GM12878 (cell line): Measurements from ENCODE around the gene VPS33B. TPM values are rescaled to one million over a fixed set of nuclear protein-coding genes. Genes with fewer than 3 reads are reported as not detected.

Source experiments
- ATAC-seq: fragments of 200-7000 bp; cut with Tn5 transposase; 3 replicates; pipeline ENCODE4 v1.9.1; 2020; ENCODE audit warnings: mild to moderate bottlenecking, moderate library complexity
- BruUV-seq: library from RNA; stranded (reverse); fragments of 400-500 nt; replicated peaks from 2 replicates; lab custom pipeline; 2021; lab: Mats Ljungman, UMichigan
- CTCF ChIA-PET: fragments of 300-600 bp; sonication (Branson Sonifier 250); formaldehyde crosslinking; extraction: SDS; loops from one replicate; lab custom pipeline; 2021; ENCODE audit warnings: inconsistent platforms; lab: Yijun Ruan, JAX
- POLR2A ChIA-PET: fragments of 350-600 bp; formaldehyde crosslinking; extraction: SDS; loops from one replicate; lab custom pipeline; 2021; ENCODE audit warnings: inconsistent platforms; lab: Charles Lee
- RAD21 ChIA-PET: fragments of 300-600 bp; sonication (Branson Sonifier 250); formaldehyde crosslinking; loops from one replicate; lab custom pipeline; 2023; ENCODE audit warnings: antibody characterized with exemption; ENCODE audit not compliant: unreplicated experiment; lab: Charles Lee
- SMC1A ChIA-PET: fragments of 300-600 bp; sonication (Branson Sonifier 250); formaldehyde crosslinking; loops from one replicate; lab custom pipeline; 2023; ENCODE audit not compliant: unreplicated experiment, uncharacterized antibody; lab: Charles Lee
- DNase-seq: peaks from one replicate; pipeline ENCODE4 v3.0.0-alpha.2; 2011; ENCODE audit warnings: low read depth, low spot score
- FAIRE-seq: peaks from 3 replicates; lab custom pipeline; 2011; peaks lifted over from hg19 to GRCh38; lab: Jason Lieb, UNC
- H2AFZ ChIP-seq: 2 replicates; pipeline ENCODE4 v1.6.0; 2011; ENCODE audit warnings: low read depth, low read length, control low read depth; ENCODE audit not compliant: control insufficient read depth
- H3K27ac ChIP-seq: 2 replicates; pipeline ENCODE4 v1.5.1; 2011; ENCODE audit warnings: control low read depth; ENCODE audit not compliant: control insufficient read depth, insufficient read depth
- H3K27me3 ChIP-seq, 2 experiments: replicated peaks in 1 of 2; 2 replicates each; pipeline versions ENCODE4 v1.6.0 to v1.6.1; 2011; ENCODE audit warnings: low read length in 1 of 2; ENCODE audit not compliant: control insufficient read depth in 2 of 2, insufficient read depth in 2 of 2
- H3K36me3 ChIP-seq, 2 experiments: 2 replicates each; pipeline ENCODE4 v1.5.1; 2011; ENCODE audit warnings: low read length in 1 of 2; ENCODE audit not compliant: control insufficient read depth in 2 of 2, insufficient read depth in 2 of 2
- H3K4me1 ChIP-seq: 2 replicates; pipeline ENCODE4 v1.6.1; 2011; ENCODE audit warnings: mild to moderate bottlenecking, low read length, moderate library complexity, mixed read lengths; ENCODE audit not compliant: control insufficient read depth, insufficient read depth
- H3K4me2 ChIP-seq: 2 replicates; pipeline ENCODE4 v1.6.0; 2011; ENCODE audit warnings: control low read depth; ENCODE audit not compliant: control insufficient read depth, insufficient read depth
- H3K4me3 ChIP-seq: fragments of 200-600 bp; sonication (generic); 2 replicates; pipeline ENCODE4 v1.5.1; 2016
- H3K79me2 ChIP-seq: 2 replicates; pipeline ENCODE4 v1.6.0; 2011; ENCODE audit warnings: low read length; ENCODE audit not compliant: control insufficient read depth, insufficient read depth
- H3K9ac ChIP-seq: 2 replicates; pipeline ENCODE4 v1.8.0; 2011; ENCODE audit warnings: low read length, control low read depth, mixed read lengths; ENCODE audit not compliant: control insufficient read depth, insufficient read depth
- H3K9me3 ChIP-seq: replicated peaks from 3 replicates; pipeline ENCODE4 v1.5.1; 2011; ENCODE audit warnings: mild to moderate bottlenecking, low read length; ENCODE audit not compliant: control insufficient read depth, insufficient read depth
- H4K20me1 ChIP-seq: 2 replicates; pipeline ENCODE4 v1.6.0; 2011; ENCODE audit not compliant: control insufficient read depth, insufficient read depth
- BHLHE40 ChIP-seq, 2 experiments: fragments of 450-650 bp in 1 of 2; IDR thresholded peaks; 2 replicates each; pipeline ENCODE4 v1.6.1; 2011 to 2017; ENCODE audit warnings: low read depth in 2 of 2, borderline replicate concordance in 1 of 2, improper control_type of control experiment in 1 of 2, low read length in 1 of 2, mild to moderate bottlenecking in 1 of 2
- CHD2 ChIP-seq: IDR thresholded peaks from 2 replicates; pipeline ENCODE4 v1.6.1; 2011; ENCODE audit warnings: low read depth, low read length, improper control_type of control experiment, borderline replicate concordance
- EED ChIP-seq: sonication (generic); IDR thresholded peaks from 2 replicates; pipeline ENCODE4 v1.6.1; 2016; ENCODE audit warnings: antibody characterized with exemption, low read depth
- ELK1 ChIP-seq: IDR thresholded peaks from 2 replicates; pipeline ENCODE4 v1.6.1; 2012; ENCODE audit warnings: low read depth, low read length, improper control_type of control experiment
- LARP7 ChIP-seq: fragments of 450-650 bp; IDR thresholded peaks from 2 replicates; pipeline ENCODE4 v1.6.1; 2017; ENCODE audit warnings: mild to moderate bottlenecking
- NBN ChIP-seq: fragments of 450-650 bp; IDR thresholded peaks from 2 replicates; pipeline ENCODE4 v1.6.1; 2016
- NFYB ChIP-seq: IDR thresholded peaks from 2 replicates; pipeline ENCODE4 v1.6.1; 2011; ENCODE audit warnings: low read depth, mild to moderate bottlenecking, low read length, improper control_type of control experiment, moderate library complexity; ENCODE audit not compliant: insufficient read depth
- PBX3 ChIP-seq: IDR thresholded peaks from 2 replicates; pipeline ENCODE4 v1.6.1; 2011; ENCODE audit warnings: mild to moderate bottlenecking, low read depth, low read length, moderate library complexity; ENCODE audit not compliant: insufficient replicate concordance
- POLR2A ChIP-seq: IDR thresholded peaks from 2 replicates; pipeline ENCODE4 v1.6.1; 2011; ENCODE audit warnings: low read depth, mild to moderate bottlenecking, low read length
- RUNX3 ChIP-seq: IDR thresholded peaks from 2 replicates; pipeline ENCODE4 v1.6.1; 2012; ENCODE audit warnings: low read length, inconsistent platforms
- WRNIP1 ChIP-seq: IDR thresholded peaks from 2 replicates; pipeline ENCODE4 v1.6.1; 2011; ENCODE audit warnings: low read depth, low read length, improper control_type of control experiment, borderline replicate concordance
- YY1 ChIP-seq: IDR thresholded peaks from 2 replicates; pipeline ENCODE4 v1.6.1; 2011; ENCODE audit warnings: low read depth, mild to moderate bottlenecking, low read length
- ZNF274 ChIP-seq: IDR thresholded peaks from one replicate; pipeline ENCODE4 v1.8.0; 2011; ENCODE audit not compliant: insufficient read length, insufficient read depth
- ZZZ3 ChIP-seq: IDR thresholded peaks from 2 replicates; pipeline ENCODE4 v1.6.1; 2011; ENCODE audit warnings: low read depth; ENCODE audit not compliant: control insufficient read depth, insufficient read length
- WGBS: methylation state at CpG from one replicate; pipeline ENCODE4 v1.1.6; 2016; ENCODE audit warnings: low lambda C conversion rate; ENCODE audit not compliant: insufficient replicate concordance, insufficient coverage; ENCODE audit errors: missing lambda C conversion rate; 5-methylcytosine and 5-hydroxymethylcytosine counted together
- in situ Hi-C: fragments of 300-500 bp; cut with MboI; formaldehyde crosslinking; loops from 9 replicates; pipeline ENCODE4 v1.14.3; 2018; ENCODE audit warnings: mixed read lengths
- intact Hi-C: fragments of 100-400 bp; cut with micrococcal nuclease; formaldehyde crosslinking; loops from one replicate; pipeline ENCODE4 v1.14.2; 2022; ENCODE audit not compliant: unreplicated experiment
- polyA plus RNA-seq, 11 experiments: library from polyadenylated mRNA; depleted of rRNA in 4 of 11; unstranded in 6 of 11; stranded (reverse) in 5 of 11; fragments of >200 nt; fragmentation: Nextera tagmentation in 4 of 11; fragmentation: Illumina TruSeq in 1 of 11; extraction: Ambion mirVana in 4 of 11; extraction: Trizol in 1 of 11; gene quantifications; 1 replicate in 1 of 11; 2 replicates in 10 of 11; pipeline versions ENCODE4 v1.2.1 to v1.2.3, GENCODE V29; 2011 to 2016; ENCODE audit warnings: inconsistent platforms in 2 of 11, missing spikeins in 2 of 11, low read depth in 1 of 11
- total RNA-seq, 4 experiments: library from RNA; depleted of rRNA in 3 of 4; stranded (reverse); fragments of >200 nt in 3 of 4; fragmentation: Illumina TruSeq in 1 of 4; extraction: Trizol in 1 of 4; gene quantifications; 2 replicates each; pipeline versions ENCODE4 v1.2.1 to v1.2.3, GENCODE V29; 2013 to 2021
- TF ChIP-seq, protein P1 (sequence below): fragments of 450-650 bp; IDR thresholded peaks from 2 replicates; pipeline ENCODE4 v1.6.1; 2018; ENCODE audit warnings: borderline replicate concordance, mild to moderate bottlenecking; ENCODE audit not compliant: partially characterized antibody

Gene VPS33B
- total and polyA plus RNA-seq, 10 of the 15 experiments (the other 5 are each of a cell fraction or from before 2014, with no cell fraction given) = 11.4 to 21.5 (median 15.2) TPM

DNA sequence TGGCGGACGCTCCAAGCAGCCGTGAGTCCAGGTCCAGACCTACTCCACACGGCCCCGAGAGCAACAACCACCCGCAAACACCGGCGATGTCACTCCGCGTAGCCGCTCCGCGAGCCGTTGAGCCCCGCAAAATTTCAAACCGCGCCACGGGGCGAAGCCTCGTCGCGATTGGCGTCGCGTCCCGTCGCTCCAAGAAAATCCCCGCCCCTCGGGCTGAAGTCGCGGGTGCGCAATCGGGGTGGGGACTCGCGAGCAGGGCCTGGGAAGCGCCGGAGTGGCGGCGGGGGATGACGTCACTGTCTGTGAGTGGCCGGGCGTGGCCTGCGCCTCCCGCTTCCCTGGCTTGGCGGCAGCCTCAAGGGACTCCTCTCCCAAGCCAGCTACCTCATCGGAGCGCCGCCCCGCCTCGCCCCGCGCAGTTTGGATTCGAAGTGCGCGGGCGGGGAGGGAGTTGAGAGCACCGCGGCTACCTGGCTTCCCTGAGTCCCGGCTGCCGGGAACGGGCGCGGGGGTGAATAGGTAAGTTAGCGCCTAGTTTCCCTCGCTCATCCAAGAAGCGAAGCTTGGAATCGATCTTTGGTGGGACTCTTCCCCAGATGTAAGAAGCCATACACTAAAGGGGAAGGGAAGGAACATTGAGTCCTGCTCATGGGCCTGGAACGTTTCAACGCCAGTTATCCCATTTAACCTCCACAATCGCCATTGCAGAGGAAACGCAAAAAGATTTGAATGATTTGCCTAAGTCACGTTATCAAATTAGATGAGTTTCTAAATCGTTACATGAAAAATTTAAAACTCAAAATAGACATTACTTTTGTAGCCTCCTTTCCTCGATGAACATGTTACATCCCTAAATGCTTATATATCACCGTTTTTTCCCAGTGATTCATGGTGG lies 27.7 kb downstream of the VPS33B start, which contains the start of gene PRC1:
Gene PRC1 (minus strand): TSS at position 119 of the 895 bp plus-strand sequence. CDS start 118 bp downstream, at position 1.
- no peaks in the 10 kb centered on the region for H3K9me3 ChIP-seq
- peak; percentile 94 for TF ChIP-seq CHD2
- no peak for TF ChIP-seq ELK1
- TF ChIP-seq NBN = peak; percentile 100
- no peak for TF ChIP-seq ZZZ3
- 0 out of 2 replicates have a peak, but pooled peaks have one; percentile 30 for TF ChIP-seq LARP7
- peak; percentile 95 for TF ChIP-seq POLR2A
- TF ChIP-seq PBX3 = peak; percentile 99
- TF ChIP-seq YY1 = 0 out of 2 replicates have a peak, but pooled peaks have one; percentile 7
- TF ChIP-seq, protein P1, sequence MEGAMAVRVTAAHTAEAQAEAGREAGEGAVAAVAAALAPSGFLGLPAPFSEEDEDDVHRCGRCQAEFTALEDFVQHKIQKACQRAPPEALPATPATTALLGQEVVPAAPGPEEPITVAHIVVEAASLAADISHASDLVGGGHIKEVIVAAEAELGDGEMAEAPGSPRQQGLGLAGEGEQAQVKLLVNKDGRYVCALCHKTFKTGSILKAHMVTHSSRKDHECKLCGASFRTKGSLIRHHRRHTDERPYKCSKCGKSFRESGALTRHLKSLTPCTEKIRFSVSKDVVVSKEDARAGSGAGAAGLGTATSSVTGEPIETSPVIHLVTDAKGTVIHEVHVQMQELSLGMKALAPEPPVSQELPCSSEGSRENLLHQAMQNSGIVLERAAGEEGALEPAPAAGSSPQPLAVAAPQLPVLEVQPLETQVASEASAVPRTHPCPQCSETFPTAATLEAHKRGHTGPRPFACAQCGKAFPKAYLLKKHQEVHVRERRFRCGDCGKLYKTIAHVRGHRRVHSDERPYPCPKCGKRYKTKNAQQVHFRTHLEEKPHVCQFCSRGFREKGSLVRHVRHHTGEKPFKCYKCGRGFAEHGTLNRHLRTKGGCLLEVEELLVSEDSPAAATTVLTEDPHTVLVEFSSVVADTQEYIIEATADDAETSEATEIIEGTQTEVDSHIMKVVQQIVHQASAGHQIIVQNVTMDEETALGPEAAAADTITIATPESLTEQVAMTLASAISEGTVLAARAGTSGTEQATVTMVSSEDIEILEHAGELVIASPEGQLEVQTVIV = no peak
- TF ChIP-seq RUNX3 = peak; percentile 31; the same call in 1 of the 2 replicates
- no peak for TF ChIP-seq WRNIP1
- no peak for TF ChIP-seq ZNF274
- TF ChIP-seq EED = peak; percentile 63
- peak; percentile 55 to 75; a peak in 2 of 4 replicates for TF ChIP-seq BHLHE40 (IDR thresholded peaks at IDR 0.05; ENCODE audit: borderline replicate concordance in 1 of 2, low read depth in 2 of 2, low read length in 1 of 2)
- TF ChIP-seq NFYB = peak; percentile 75; the same call in 1 of the 2 replicates

More for the DNA sequence above, 27.7 kb downstream of the VPS33B start, which contains the start of gene PRC1:
- ChIA-PET SMC1A (interaction anchor here (2.0 kb wide), 1 partner anchor 12 kb away, joined by 6 read pairs; no protein-coding TSS in a partner anchor), CTCF (interaction anchor here (0.6 to 1.6 kb wide), 3 partner anchors 39 to 55 kb away, joined by 3 to 5 read pairs (median 3); partner anchors contain the start of gene RCCD1), RAD21 (interaction anchor here (0.6 to 1.0 kb wide), 2 partner anchors 59 to 70 kb away, joined by 3 read pairs; no protein-coding TSS in a partner anchor), POLR2A (interaction anchor here (0.8 to 1.6 kb wide), 4 partner anchors 11 to 60 kb away, joined by 3 to 5 read pairs (median 4); partner anchors contain the start of genes RCCD1, UNC45A and VPS33B)
- Histone ChIP-seq H3K9ac (peak within 1 kb of the TSS; percentile 99), H3K4me3 (peak within 1 kb of the TSS; percentile 99), H4K20me1 (no peaks in the 10 kb centered on the region), H3K4me1 (peaks cover 3% of the 10 kb centered on the region; the same call in 1 of the 2 replicates), H2AFZ (peak within 1 kb of the TSS; percentile 99), H3K27ac (peak within 1 kb of the TSS; percentile 96), H3K27me3 (no peaks in the 10 kb centered on the region), H3K79me2 (peaks cover 56% of the 10 kb centered on the region), H3K36me3 (peaks cover 4 to 6% of the 10 kb centered on the region in 2 experiments; a peak in 3 of 4 replicates), H3K4me2 (peak within 1 kb of the TSS; percentile 85)
- FAIRE-seq = no peak
- intact Hi-C loops (loop anchor here (1.0 to 5.0 kb wide), 2 partner anchors 28 to 37 kb away; partner anchors contain the start of gene VPS33B), in situ Hi-C loops (loop anchor here (25.0 kb wide), 1 partner anchor 1993 kb away; no protein-coding TSS in a partner anchor)
- peak; percentile 94 for ATAC-seq
- BruUV-seq = TSS peak; percentile 84
- DNase-seq = peak; percentile 77
- under 1% methylated on average over 67 of the region's 75 CpGs for WGBS
